Osteoblast (primary cell): ENCODE data around the gene COL16A1. TPM values are rescaled to one million over a fixed set of nuclear protein-coding genes. Genes with fewer than 3 reads are reported as not detected.

Source experiments
- DNase-seq: peaks from one replicate; pipeline ENCODE4 v3.0.0; 2011; ENCODE audit warnings: low spot score, mixed read lengths; ENCODE audit not compliant: insufficient read length; ENCODE audit errors: missing footprints
- H2AFZ ChIP-seq: 2 replicates; pipeline ENCODE4 v1.6.0; 2011; ENCODE audit warnings: mild to moderate bottlenecking, low read length
- H3K27ac ChIP-seq: 2 replicates; pipeline ENCODE4 v1.5.1; 2011; ENCODE audit warnings: mild to moderate bottlenecking, low read depth, low read length, moderate library complexity
- H3K27me3 ChIP-seq: 2 replicates; pipeline ENCODE4 v1.6.0; 2012; ENCODE audit warnings: mild to moderate bottlenecking, control low read depth, inconsistent platforms, low read length, moderate library complexity; ENCODE audit not compliant: insufficient read depth
- H3K36me3 ChIP-seq: 2 replicates; pipeline ENCODE4 v1.5.1; 2011; ENCODE audit warnings: mild to moderate bottlenecking, low read length, control low read depth, moderate library complexity; ENCODE audit not compliant: insufficient read depth
- H3K4me1 ChIP-seq: 2 replicates; pipeline ENCODE4 v1.5.1; 2011; ENCODE audit warnings: mild to moderate bottlenecking, low read length, control low read depth, moderate library complexity; ENCODE audit not compliant: insufficient read depth
- H3K4me2 ChIP-seq: 2 replicates; pipeline ENCODE4 v1.6.0; 2011; ENCODE audit warnings: mild to moderate bottlenecking, low read length; ENCODE audit not compliant: insufficient read depth
- H3K4me3 ChIP-seq: fragments of 200-600 bp; sonication (generic); 3 replicates; pipeline ENCODE4 v1.5.1; 2012; ENCODE audit warnings: mild to moderate bottlenecking, low read length, inconsistent platforms; ENCODE audit not compliant: insufficient read depth
- H3K79me2 ChIP-seq: 2 replicates; pipeline ENCODE4 v1.6.0; 2012; ENCODE audit warnings: mild to moderate bottlenecking, low read length, control low read depth, inconsistent platforms; ENCODE audit not compliant: insufficient read depth
- H3K9me3 ChIP-seq: 2 replicates; pipeline ENCODE4 v1.5.1; 2011; ENCODE audit warnings: low read depth, low read length, control low read depth
- H4K20me1 ChIP-seq: 2 replicates; pipeline ENCODE4 v1.6.0; 2012; ENCODE audit warnings: mild to moderate bottlenecking, low read length, control low read depth; ENCODE audit not compliant: insufficient read depth
- total RNA-seq: library from RNA; depleted of rRNA; stranded (reverse); fragments of >200 nt; gene quantifications from 2 replicates; pipeline ENCODE4 v1.2.3, GENCODE V29; 2012
- TF ChIP-seq, protein P1 (sequence below): IDR thresholded peaks from 2 replicates; pipeline ENCODE4 v1.5.1; 2011; ENCODE audit warnings: mild to moderate bottlenecking, low read depth, low read length, moderate library complexity; ENCODE audit errors: extremely low read depth

Gene COL16A1
- total RNA-seq, 1 donor = 197 TPM

- H2AFZ ChIP-seq = no peak overlapping the region
- H4K20me1 ChIP-seq = no peaks in the 10 kb centered on the region
- no peak overlapping the region for H3K27ac ChIP-seq
- no peaks in the 10 kb centered on the region for H3K9me3 ChIP-seq
- no peaks in the 10 kb centered on the region for H3K79me2 ChIP-seq
- no peak for DNase-seq
- no peak overlapping the region for H3K4me2 ChIP-seq
- H3K4me1 ChIP-seq = peaks cover 5% of the 10 kb centered on the region
- H3K36me3 ChIP-seq = no peaks in the 10 kb centered on the region
- TF ChIP-seq, protein P1, sequence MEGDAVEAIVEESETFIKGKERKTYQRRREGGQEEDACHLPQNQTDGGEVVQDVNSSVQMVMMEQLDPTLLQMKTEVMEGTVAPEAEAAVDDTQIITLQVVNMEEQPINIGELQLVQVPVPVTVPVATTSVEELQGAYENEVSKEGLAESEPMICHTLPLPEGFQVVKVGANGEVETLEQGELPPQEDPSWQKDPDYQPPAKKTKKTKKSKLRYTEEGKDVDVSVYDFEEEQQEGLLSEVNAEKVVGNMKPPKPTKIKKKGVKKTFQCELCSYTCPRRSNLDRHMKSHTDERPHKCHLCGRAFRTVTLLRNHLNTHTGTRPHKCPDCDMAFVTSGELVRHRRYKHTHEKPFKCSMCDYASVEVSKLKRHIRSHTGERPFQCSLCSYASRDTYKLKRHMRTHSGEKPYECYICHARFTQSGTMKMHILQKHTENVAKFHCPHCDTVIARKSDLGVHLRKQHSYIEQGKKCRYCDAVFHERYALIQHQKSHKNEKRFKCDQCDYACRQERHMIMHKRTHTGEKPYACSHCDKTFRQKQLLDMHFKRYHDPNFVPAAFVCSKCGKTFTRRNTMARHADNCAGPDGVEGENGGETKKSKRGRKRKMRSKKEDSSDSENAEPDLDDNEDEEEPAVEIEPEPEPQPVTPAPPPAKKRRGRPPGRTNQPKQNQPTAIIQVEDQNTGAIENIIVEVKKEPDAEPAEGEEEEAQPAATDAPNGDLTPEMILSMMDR = no peak
- no peaks in the 10 kb centered on the region for H3K27me3 ChIP-seq
- no peak overlapping the region for H3K4me3 ChIP-seq
These were observed 31.8 kb upstream of the COL16A1 start for GRCh38 chr1:31735571-31735970.

GRCh38 chr1:31734582-31735107 lies 30.8 kb upstream of the COL16A1 start:
- Histone ChIP-seq H2AFZ (no peak overlapping the region), H4K20me1 (no peaks in the 10 kb centered on the region), H3K9me3 (no peaks in the 10 kb centered on the region), H3K27ac (no peak overlapping the region), H3K79me2 (no peaks in the 10 kb centered on the region), H3K4me2 (no peak overlapping the region), H3K27me3 (no peaks in the 10 kb centered on the region), H3K4me3 (no peak overlapping the region), H3K4me1 (peaks cover 5% of the 10 kb centered on the region), H3K36me3 (peaks cover 4% of the 10 kb centered on the region)
- TF ChIP-seq, protein P1 = no peak
- DNase-seq = peak; percentile 99

DNA sequence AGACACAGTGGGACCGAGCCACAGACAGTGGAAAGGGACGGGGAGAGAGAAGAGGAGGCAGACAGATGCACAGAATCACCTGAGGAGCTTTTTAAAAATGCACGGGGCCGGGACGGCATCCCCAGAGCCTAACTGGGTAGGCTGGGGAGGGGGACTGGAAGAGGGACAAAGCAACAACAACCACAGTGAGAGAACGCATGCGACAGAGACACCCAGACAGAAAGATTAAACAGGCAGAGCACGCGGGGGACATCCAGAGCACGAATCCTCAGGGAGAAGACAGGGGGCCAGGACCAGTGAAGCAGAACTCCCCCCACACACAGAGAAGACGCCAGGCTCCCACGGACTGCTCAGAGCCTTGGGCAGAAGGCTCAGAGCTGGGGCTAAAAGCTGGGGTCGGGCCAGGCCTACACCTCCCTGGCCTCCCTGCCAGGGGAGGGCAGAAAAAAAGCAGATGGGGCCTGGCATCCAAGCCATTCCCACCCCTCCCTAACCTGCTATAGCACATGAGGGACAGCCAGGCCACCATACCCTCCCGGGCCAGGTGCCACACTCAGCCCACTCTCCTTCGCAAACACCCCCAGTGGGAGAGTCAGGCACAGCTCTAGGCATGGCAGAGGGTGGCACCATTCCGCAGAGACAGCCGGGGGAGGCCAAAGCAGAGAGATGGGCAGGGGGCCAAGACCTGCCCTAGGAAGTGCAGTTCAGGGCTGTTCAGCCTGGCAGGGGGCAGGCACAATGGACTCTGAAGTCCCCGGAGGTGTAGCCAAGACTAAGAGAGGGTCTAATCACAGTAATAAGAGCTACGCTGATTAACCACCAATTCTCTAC lies 29.8 kb upstream of the COL16A1 start:
- H3K4me2 ChIP-seq = no peak overlapping the region
- TF ChIP-seq, protein P1 = no peak
- H3K79me2 ChIP-seq = no peaks in the 10 kb centered on the region
- H2AFZ ChIP-seq = no peak overlapping the region
- no peaks in the 10 kb centered on the region for H4K20me1 ChIP-seq
- peaks cover 5% of the 10 kb centered on the region for H3K4me1 ChIP-seq
- H3K36me3 ChIP-seq = peaks cover 4% of the 10 kb centered on the region
- H3K27ac ChIP-seq = no peak overlapping the region
- DNase-seq = peak; percentile 79
- no peaks in the 10 kb centered on the region for H3K27me3 ChIP-seq
- no peak overlapping the region for H3K4me3 ChIP-seq
- H3K9me3 ChIP-seq = no peaks in the 10 kb centered on the region

DNA sequence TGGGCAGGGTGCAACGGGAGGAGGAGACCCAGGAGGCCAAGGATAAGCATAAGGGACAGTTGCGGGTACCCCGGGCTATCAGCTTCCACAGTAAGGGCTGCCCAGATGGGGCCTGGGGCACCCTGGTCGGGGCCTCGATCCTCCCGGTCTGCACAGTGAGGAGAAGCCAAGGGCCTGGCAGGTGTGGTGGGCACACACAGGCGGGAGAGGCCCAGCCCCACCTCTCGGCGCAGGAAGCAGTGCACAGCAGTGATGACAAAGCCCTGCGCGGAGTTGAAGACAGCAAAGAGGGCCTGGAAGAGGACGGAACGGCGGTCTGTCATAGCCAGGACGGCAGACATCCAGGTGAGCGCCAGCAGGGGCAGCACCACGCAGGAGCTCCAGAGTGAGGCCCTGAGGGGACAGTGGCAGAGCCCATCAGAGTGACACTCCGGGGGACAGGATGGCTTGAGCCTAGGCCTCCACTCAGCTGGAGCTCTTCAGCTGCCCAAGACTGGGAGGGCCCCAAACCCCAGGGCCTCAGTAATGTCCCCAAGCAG lies 29.0 kb upstream of the COL16A1 start:
- peak; percentile 67 for DNase-seq
- Histone ChIP-seq H4K20me1 (no peaks in the 10 kb centered on the region), H3K4me2 (no peak overlapping the region), H3K36me3 (peaks cover 4% of the 10 kb centered on the region), H2AFZ (no peak overlapping the region), H3K4me1 (peaks cover 5% of the 10 kb centered on the region), H3K79me2 (no peaks in the 10 kb centered on the region), H3K27ac (no peak overlapping the region), H3K9me3 (no peaks in the 10 kb centered on the region), H3K27me3 (no peaks in the 10 kb centered on the region), H3K4me3 (no peak overlapping the region)
- TF ChIP-seq, protein P1 = no peak
